Cardiac muscle cell (in vitro differentiated cells and primary cell): ENCODE results near the gene ZBTB40. TPM values are rescaled to one million over a fixed set of nuclear protein-coding genes. Genes with fewer than 3 reads are reported as not detected.

Experiments
- DNase-seq, 2 donors: peaks; one replicate each; pipeline versions ENCODE4 v3.0.0 to v3.0.0-alpha.2; 2010 to 2017; ENCODE audit warnings: low read depth in 1 of 2, low spot score in 1 of 2
- H3K27ac ChIP-seq: fragments of 200-600 bp; sonication (generic); 2 replicates; pipeline ENCODE4 v1.5.1; 2016
- H3K27me3 ChIP-seq: fragments of 200-600 bp; sonication (generic); 2 replicates; pipeline ENCODE4 v1.6.0; 2016; ENCODE audit warnings: control low read depth
- H3K36me3 ChIP-seq: fragments of 200-600 bp; sonication (generic); 2 replicates; pipeline ENCODE4 v1.5.1; 2016; ENCODE audit warnings: control low read depth
- H3K4me1 ChIP-seq: fragments of 200-600 bp; sonication (generic); 2 replicates; pipeline ENCODE4 v1.8.1; 2017; ENCODE audit warnings: low read depth, mild to moderate bottlenecking, mixed run types
- H3K4me3 ChIP-seq: fragments of 200-600 bp; sonication (generic); 2 replicates; pipeline ENCODE4 v1.5.1; 2016; ENCODE audit warnings: mild to moderate bottlenecking
- H3K9me3 ChIP-seq: fragments of 200-600 bp; sonication (generic); 2 replicates; pipeline ENCODE4 v1.5.1; 2017; ENCODE audit warnings: low read depth, mild to moderate bottlenecking, control low read depth
- CTCF ChIP-seq: IDR thresholded peaks from 2 replicates; pipeline ENCODE4 v1.5.1; 2012; ENCODE audit warnings: low read depth, mild to moderate bottlenecking, low read length
- polyA plus RNA-seq: library from polyadenylated mRNA; unstranded; fragments of >200 nt; fragmentation: Nextera tagmentation; extraction: Ambion mirVana; gene quantifications from 2 replicates; pipeline ENCODE4 v1.2.1, GENCODE V29; 2016
- total RNA-seq: library from RNA; depleted of rRNA; stranded (reverse); fragments of >200 nt; gene quantifications from 2 replicates; pipeline ENCODE4 v1.2.3, GENCODE V29; 2016

The ZBTB40 gene
- total and polyA plus RNA-seq, 2 experiments from 2014 or later, result 8.3 to 18.1 TPM

GRCh38 chr1:22518379-22518778 lies 66.7 kb downstream of the ZBTB40 start:
- Histone ChIP-seq H3K27me3 (no peaks in the 10 kb centered on the region), H3K9me3 (no peaks in the 10 kb centered on the region), H3K4me1 (no peaks in the 10 kb centered on the region), H3K27ac (no peak overlapping the region), H3K36me3 (peaks cover 29% of the 10 kb centered on the region), H3K4me3 (no peak overlapping the region)
- no peak for DNase-seq
- TF ChIP-seq CTCF, result no peak

GRCh38 chr1:22520871-22521270 lies 69.2 kb downstream of the ZBTB40 start:
- peaks cover 22% of the 10 kb centered on the region for H3K36me3 ChIP-seq
- no peak for TF ChIP-seq CTCF
- no peak overlapping the region for H3K27ac ChIP-seq
- no peak overlapping the region for H3K4me3 ChIP-seq
- DNase-seq, result no peak
- H3K9me3 ChIP-seq, result no peaks in the 10 kb centered on the region
- H3K27me3 ChIP-seq, result no peaks in the 10 kb centered on the region
- H3K4me1 ChIP-seq, result no peaks in the 10 kb centered on the region

- peaks cover 22% of the 10 kb centered on the region for H3K36me3 ChIP-seq
- DNase-seq, result no peak
Measured at GRCh38 chr1:22521692-22522091, 70.0 kb downstream of the ZBTB40 start.

GRCh38 chr1:22522221-22522743 lies 70.6 kb downstream of the ZBTB40 start:
- no peak overlapping the region for H3K27ac ChIP-seq
- DNase-seq, result no peak
- peaks cover 21% of the 10 kb centered on the region for H3K36me3 ChIP-seq
- H3K4me1 ChIP-seq, result no peaks in the 10 kb centered on the region
- TF ChIP-seq CTCF, result no peak
- no peaks in the 10 kb centered on the region for H3K9me3 ChIP-seq
- H3K4me3 ChIP-seq, result no peak overlapping the region
- no peaks in the 10 kb centered on the region for H3K27me3 ChIP-seq

More at GRCh38 chr1:22521692-22522091, 70.0 kb downstream of the ZBTB40 start:
- Histone ChIP-seq H3K27ac (no peak overlapping the region), H3K4me1 (no peaks in the 10 kb centered on the region), H3K27me3 (no peaks in the 10 kb centered on the region), H3K9me3 (no peaks in the 10 kb centered on the region), H3K4me3 (no peak overlapping the region)
- TF ChIP-seq CTCF, result no peak

- Histone ChIP-seq H3K27me3 (no peaks in the 10 kb centered on the region), H3K4me1 (no peaks in the 10 kb centered on the region), H3K4me3 (no peak overlapping the region), H3K36me3 (peaks cover 14% of the 10 kb centered on the region), H3K9me3 (no peaks in the 10 kb centered on the region), H3K27ac (no peak overlapping the region)
- no peak for TF ChIP-seq CTCF
- DNase-seq, result no peak
Measured at GRCh38 chr1:22524481-22524880, 72.8 kb downstream of the ZBTB40 start.
